Stimulated activated CD8-positive, alpha-beta memory T cell treated with anti-CD3 and anti-CD28 coated beads, Interleukin-7, amount 100 ng/mL, for 48 hours (primary cell): ENCODE results near the gene KMT5C.

Experiments
- DNase-seq, 2 donors: peaks; one replicate each; pipeline ENCODE4 v3.0.0-alpha.2; 2020; ENCODE audit warnings: low read depth in 1 of 2; ENCODE audit errors: extremely low read depth in 1 of 2

The KMT5C gene

GRCh38 chr19:55345818-55346724 is 6.4 kb downstream of the KMT5C start:
- DNase-seq, result no peak

DNA sequence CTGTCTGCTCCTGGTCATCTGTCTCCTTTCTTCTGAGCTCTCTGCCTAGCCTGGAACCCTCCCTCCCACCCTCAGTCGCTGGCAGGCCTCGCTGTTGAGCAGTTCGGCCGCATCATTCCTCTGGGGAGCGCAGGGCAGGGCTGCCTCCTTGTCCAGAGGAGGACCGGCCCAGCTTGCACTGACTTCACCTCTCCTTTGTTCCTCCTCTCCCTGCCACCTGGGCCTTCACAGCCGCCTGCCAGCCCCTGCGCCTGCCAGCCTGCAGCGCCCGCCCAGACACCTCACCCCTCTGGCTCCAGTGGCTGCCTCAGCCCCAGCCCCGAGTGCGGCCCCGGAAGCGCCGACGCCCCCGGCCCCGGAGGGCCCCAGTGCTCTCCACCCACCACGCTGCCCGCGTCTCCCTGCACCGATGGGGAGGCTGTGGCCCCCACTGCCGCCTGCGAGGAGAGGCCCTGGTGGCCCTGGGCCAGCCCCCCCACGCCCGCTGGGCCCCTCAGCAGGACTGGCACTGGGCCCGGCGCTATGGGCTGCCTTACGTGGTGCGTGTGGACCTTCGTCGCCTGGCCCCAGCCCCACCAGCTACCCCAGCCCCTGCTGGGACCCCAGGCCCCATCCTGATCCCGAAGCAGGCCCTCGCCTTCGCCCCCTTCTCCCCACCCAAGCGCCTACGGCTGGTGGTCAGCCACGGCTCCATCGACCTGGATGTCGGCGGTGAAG is 7.2 kb downstream of the KMT5C start:
- no peak for DNase-seq

- DNase-seq, result no peak
These were observed 7.8 kb downstream of the KMT5C start for GRCh38 chr19:55347442-55348009.

GRCh38 chr19:55348317-55349034 is 8.8 kb downstream of the KMT5C start:
- no peak for DNase-seq

DNA sequence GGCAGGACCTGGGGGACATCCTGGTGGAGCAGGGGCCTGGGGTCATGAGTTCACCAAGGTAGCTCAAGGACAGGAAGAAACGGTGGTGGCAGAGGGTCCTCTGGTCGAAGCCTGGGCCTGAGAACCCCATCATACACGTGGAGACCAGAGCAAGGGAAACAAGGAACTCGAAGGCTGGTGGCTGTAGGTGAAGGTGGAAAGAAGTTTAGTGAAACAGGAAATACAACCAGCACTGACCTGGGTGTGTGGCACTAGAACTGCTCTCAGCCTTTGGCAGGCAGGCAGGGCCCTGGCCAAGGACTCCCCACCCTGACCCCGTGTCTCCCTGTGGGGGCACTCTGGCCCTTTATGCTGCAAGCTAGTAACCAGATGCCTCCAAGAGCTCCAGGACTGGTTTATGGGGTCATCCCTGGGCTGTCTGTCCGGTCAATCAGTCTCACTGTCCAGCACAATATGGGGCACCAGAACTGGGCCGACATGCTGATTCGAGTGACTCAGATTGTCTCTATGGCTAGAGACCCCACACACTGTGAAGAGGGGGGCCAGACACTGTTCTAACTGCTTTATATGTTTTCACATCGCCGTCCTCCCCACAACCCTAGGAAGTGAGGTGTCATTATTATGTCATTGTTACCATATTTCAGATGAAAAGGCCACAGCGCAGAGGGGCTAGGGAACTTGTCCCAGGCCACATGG is 11.1 kb downstream of the KMT5C start:
- no peak for DNase-seq

- DNase-seq, result no peak
These were observed 12.4 kb downstream of the KMT5C start for GRCh38 chr19:55352040-55352439.

DNA sequence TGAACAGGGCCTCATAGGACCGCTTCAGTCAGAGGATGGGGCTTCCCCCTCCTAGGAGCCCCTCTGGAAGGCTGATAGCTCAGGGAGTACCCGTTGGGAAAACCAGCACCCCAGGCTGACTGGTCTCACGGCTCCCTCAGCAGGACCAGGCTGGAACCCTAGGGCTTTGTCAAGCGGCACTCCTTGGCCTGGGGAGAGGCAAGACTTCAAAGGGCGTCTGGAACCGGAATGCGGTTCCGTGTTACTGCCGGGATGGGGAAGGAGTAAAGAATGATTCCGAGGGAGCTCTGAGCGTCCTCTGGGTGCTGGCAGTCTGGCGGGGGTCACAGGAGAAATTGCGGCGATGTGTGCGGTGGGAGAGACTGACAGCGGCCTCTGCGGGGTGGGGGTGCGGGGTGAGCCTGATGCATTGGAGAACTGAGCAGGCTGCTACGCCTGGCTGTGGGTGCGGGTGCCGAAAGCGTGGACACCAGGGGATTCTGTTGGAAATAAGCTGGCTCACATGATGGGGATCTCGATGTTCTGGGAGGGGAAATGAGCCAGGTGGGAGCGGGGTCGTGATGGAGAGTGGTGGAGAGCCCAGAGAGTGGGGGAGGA is 13.0 kb downstream of the KMT5C start:
- DNase-seq, result no peak

- DNase-seq, result no peak
These were observed 13.7 kb downstream of the KMT5C start for GRCh38 chr19:55353356-55353802.

DNA sequence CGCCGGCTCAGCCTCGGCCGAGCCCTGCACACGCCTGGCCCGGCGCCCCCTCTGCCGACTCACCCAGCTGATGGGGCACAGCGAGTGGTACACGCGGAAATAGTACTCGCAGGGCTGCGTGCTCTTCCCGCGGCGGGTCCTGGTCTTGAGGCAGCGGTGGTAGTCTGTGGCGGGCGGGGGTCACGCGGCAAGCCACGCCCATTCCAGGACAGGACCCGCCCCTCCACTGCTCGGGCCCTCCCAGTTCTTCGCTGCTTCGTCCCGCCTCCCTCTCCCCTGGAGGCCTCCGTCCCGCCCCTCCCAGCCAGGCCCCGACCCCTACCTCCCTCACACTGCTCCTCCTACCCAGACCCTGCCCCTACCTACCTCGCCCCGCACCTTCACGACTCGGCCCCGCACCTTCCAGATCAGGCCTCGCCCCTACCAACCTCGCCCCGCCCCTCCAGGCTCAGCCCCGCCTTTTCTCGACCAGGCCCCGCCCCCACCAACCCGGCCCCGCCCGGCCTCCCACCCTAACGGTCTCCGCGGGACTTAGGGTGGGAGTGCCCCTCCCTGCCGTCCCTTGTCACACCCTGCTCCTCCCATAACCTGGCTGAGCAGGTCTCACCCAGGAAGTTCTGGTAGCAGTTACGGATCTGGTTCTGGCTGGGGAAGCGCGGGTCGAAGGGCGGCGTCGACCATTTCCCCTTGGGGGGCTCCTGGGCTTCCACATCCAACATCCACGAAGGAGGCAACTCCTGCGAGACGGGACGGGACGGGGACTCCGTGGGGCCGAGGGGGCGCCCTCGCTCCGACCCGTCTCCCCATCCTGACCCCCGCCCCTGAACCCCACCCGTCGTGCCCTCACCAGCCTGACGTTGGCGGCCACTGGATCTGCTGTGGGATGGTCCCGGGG is 14.4 kb downstream of the KMT5C start:
- DNase-seq, result peak in 1 of 2 donors; percentile 10

GRCh38 chr19:55354698-55355212 is 15.1 kb downstream of the KMT5C start, which contains the start of gene COX6B2:
Gene COX6B2, minus strand, starts transcription at chr19:55354719. Its CDS starts 198 bp downstream, at chr19:55354521.
- no peak for DNase-seq

DNA sequence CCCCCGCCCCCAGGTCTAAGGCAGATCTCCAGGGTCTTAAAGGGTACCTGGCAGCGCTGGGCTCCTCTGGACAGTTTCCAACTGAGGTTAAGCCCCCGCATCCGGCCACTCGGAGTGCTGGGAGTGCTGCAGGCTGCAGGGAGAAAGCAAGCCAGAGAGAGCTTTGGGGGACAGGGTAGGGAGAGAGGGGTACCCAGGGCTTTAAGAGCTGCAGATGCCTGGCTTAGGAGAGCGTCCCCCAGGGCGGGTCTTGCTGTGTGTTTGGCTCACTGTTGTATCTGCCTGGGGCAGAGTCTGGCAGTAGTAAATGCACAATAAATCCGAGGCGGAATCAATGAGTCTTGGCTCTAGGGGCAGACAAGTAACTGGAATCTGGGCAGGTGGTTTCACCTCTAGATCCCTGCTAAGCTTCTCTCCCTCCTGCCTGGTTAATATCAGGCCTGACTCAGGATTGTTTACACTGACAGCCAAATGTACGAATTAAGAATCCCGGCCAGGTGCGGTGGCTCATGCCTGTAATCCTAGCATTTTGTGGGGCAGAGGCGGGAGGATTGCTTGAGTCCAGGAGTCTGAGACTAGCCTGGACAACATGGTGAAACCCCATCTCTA is 15.6 kb downstream of the KMT5C start:
- no peak for DNase-seq

DNA sequence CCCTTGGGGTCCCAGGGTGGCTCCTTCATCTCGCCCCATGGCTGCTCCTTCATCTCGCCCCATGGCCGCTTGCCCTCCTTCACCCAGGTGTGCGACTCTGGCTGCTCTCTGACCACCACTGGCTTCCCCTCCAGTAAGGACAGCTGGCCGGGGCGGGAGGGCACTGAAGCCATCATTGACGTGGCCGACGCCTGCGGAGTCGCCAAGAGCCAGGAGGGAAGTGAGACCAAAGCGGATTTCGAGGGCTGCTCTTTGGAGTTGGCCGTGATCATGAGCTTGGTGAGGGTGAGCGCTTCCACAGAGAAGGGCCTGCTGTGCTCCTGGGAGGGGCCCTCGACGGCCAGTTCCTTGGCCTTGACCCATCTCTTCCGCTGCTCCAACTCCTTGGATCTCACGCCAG is 18.8 kb downstream of the KMT5C start:
- DNase-seq, result no peak

GRCh38 chr19:55358943-55359908 is 19.6 kb downstream of the KMT5C start:
- DNase-seq, result no peak

GRCh38 chr19:55360902-55361301 is 21.2 kb downstream of the KMT5C start:
- no peak for DNase-seq

DNA sequence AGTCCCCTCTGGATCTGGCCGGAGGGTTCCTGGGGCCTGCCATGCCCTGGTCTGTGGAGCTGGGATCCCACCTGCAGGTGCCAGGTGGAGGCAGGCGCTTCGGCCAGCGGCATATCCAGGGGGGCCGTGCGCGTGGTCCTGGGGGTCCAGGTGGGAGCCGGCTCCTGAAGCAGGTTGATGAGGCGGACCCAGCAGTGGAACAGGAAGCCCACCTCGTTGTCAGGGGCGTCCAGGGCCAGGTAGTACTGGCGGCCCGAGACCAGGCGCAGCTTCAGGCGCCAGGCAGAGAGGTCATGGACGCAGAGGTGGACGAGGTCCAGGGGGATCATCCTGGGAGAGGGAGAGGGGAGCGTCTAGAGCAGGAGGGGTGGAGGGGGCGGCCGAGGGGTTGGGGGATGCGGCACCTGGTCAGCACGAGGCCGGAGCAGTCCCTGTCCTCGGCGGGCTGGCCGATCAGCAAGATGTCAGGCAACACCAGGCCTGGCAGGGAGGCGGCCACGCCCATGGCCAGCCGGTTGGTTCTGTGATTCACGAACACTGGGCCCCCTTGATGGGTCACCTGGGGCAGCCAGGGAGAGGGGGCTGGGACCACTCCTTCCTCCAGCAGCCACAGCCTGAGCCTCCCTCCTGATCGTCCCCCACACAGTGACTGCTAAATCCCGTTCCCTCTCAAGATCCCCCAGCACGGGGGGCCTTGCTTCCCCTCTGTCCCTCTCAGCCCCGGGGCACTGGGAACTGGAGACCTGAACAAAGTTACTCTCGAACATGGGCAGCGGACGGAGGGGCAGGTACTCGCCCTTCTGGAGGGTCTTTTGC is 22.7 kb downstream of the KMT5C start:
- no peak for DNase-seq

GRCh38 chr19:55362990-55363716 is 23.5 kb downstream of the KMT5C start, which contains the start of gene GARIN5B:
Gene GARIN5B, minus strand, starts transcription at chr19:55363260. Its CDS starts 194 bp downstream, at chr19:55363066.
- DNase-seq, result no peak
